ENCODE results near the gene MCL1.
"Not testable (repeated sequence)": the region's sequence is repeated elsewhere in the genome, so short reads cannot be mapped to it uniquely, and the experiment has no call there.

Gene MCL1

GRCh38 chr1:150604226-150604588 lies 24.8 kb upstream of the MCL1 start:
- Histone ChIP-seq H3K9me2 (replicated peaks; ENCODE audit: low read depth, low read length) (no peaks in the 10 kb centered on the region), H2AFZ (ENCODE audit: low read length) (no peak overlapping the region), H3K9me3 (ENCODE audit: insufficient read depth, low read depth, low read length) (no peaks in the 10 kb centered on the region), H3K4me1 (ENCODE audit: insufficient read depth, low read length, poor library complexity, severe bottlenecking) (no peaks in the 10 kb centered on the region), H3K79me2 (ENCODE audit: insufficient read depth, low read length) (no peaks in the 10 kb centered on the region), H3K36me3 (ENCODE audit: insufficient read depth, low read length) (no peaks in the 10 kb centered on the region), H3K4me3 (ENCODE audit: low read length, poor library complexity, severe bottlenecking) (no peak overlapping the region), H3K27me3 (ENCODE audit: insufficient read depth, low read length, poor library complexity, severe bottlenecking) (no peaks in the 10 kb centered on the region), H3F3A (ENCODE audit: low read depth) (no peaks in the 10 kb centered on the region), H4K20me1 (ENCODE audit: insufficient read depth, low read length, poor library complexity, severe bottlenecking) (no peaks in the 10 kb centered on the region), H3K9ac (ENCODE audit: low read depth, low read length, poor library complexity, severe bottlenecking) (no peak overlapping the region), H3K4me2 (ENCODE audit: low read depth, low read length, poor library complexity, severe bottlenecking) (no peak overlapping the region)
- TF ChIP-seq EZH2phosphoT487 (IDR thresholded peaks at IDR 0.05; ENCODE audit: borderline replicate concordance) (no peak), CTCF (conservative IDR thresholded peaks at IDR 0.05; ENCODE audit: low read length) (no peak)

DNA sequence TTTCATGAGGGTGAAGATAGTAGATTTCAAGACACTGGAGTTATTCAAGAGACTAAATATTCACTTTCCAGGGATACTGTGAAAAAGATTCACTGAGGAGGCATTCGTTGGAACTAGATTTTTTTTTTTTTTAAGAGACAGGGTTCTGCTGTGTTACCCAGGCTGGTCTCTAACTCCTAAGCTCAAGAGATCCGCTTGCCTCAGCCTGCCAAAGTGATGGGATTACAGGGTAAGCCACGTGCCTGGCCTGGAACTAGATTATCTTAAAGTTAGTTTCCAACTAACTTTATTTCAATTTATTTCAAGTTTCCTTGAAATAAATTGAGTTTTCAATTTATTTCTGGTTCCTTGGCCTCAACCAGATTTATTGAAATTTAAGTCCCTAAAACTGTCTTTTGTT lies 24.3 kb upstream of the MCL1 start:
- Histone ChIP-seq H3K36me3 (ENCODE audit: insufficient read depth, low read length) (no peaks in the 10 kb centered on the region), H2AFZ (ENCODE audit: low read length) (no peak overlapping the region), H3K9me2 (replicated peaks; ENCODE audit: low read depth, low read length) (no peaks in the 10 kb centered on the region), H3K79me2 (ENCODE audit: insufficient read depth, low read length) (no peaks in the 10 kb centered on the region), H3K4me1 (ENCODE audit: insufficient read depth, low read length, poor library complexity, severe bottlenecking) (no peaks in the 10 kb centered on the region), H3K4me2 (ENCODE audit: low read depth, low read length, poor library complexity, severe bottlenecking) (no peak overlapping the region), H3K9ac (ENCODE audit: low read depth, low read length, poor library complexity, severe bottlenecking) (no peak overlapping the region), H4K20me1 (ENCODE audit: insufficient read depth, low read length, poor library complexity, severe bottlenecking) (no peaks in the 10 kb centered on the region), H3F3A (ENCODE audit: low read depth) (no peaks in the 10 kb centered on the region), H3K4me3 (ENCODE audit: low read length, poor library complexity, severe bottlenecking) (no peak overlapping the region), H3K27me3 (ENCODE audit: insufficient read depth, low read length, poor library complexity, severe bottlenecking) (no peaks in the 10 kb centered on the region), H3K9me3 (ENCODE audit: insufficient read depth, low read depth, low read length) (no peaks in the 10 kb centered on the region)
- TF ChIP-seq CTCF (conservative IDR thresholded peaks at IDR 0.05; ENCODE audit: low read length) (no peak), EZH2phosphoT487 (IDR thresholded peaks at IDR 0.05; ENCODE audit: borderline replicate concordance) (no peak)

DNA sequence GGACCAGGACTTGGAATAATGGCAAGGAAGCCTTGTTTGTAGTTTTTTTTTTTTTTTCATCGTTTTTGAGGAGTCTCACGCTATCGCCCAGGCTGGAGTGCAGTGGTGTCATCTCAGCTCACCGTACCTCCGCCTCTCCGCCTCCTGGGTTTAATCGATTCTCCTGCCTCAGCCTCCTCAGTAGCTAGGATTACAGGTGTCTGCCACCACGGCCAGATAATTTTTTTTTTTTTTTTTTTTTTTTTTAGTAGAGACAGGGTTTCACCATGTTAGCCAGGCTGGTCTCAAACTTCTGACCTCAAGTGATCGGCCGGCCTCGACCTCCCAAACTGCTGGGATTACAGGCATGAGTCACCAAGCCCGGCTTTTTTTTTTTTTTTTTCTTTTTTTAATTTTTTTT lies 23.0 kb upstream of the MCL1 start:
- H3F3A ChIP-seq (ENCODE audit: low read depth); H3K9me2 ChIP-seq (replicated peaks; ENCODE audit: low read depth, low read length); H3K27me3 ChIP-seq (ENCODE audit: insufficient read depth, low read length, poor library complexity, severe bottlenecking); H3K4me2 ChIP-seq (ENCODE audit: low read depth, low read length, poor library complexity, severe bottlenecking); H3K9ac ChIP-seq (ENCODE audit: low read depth, low read length, poor library complexity, severe bottlenecking); H3K79me2 ChIP-seq (ENCODE audit: insufficient read depth, low read length); H3K36me3 ChIP-seq (ENCODE audit: insufficient read depth, low read length); H3K4me1 ChIP-seq (ENCODE audit: insufficient read depth, low read length, poor library complexity, severe bottlenecking); H3K9me3 ChIP-seq (ENCODE audit: insufficient read depth, low read depth, low read length); H2AFZ ChIP-seq (ENCODE audit: low read length); H3K4me3 ChIP-seq (ENCODE audit: low read length, poor library complexity, severe bottlenecking); H4K20me1 ChIP-seq (ENCODE audit: insufficient read depth, low read length, poor library complexity, severe bottlenecking): not testable (repeated sequence)

GRCh38 chr1:150601540-150601939 lies 22.1 kb upstream of the MCL1 start:
- Histone ChIP-seq H4K20me1 (ENCODE audit: insufficient read depth, low read length, poor library complexity, severe bottlenecking) (no peaks in the 10 kb centered on the region), H3K4me2 (ENCODE audit: low read depth, low read length, poor library complexity, severe bottlenecking) (no peak overlapping the region), H3K79me2 (ENCODE audit: insufficient read depth, low read length) (no peaks in the 10 kb centered on the region), H3K4me1 (ENCODE audit: insufficient read depth, low read length, poor library complexity, severe bottlenecking) (no peaks in the 10 kb centered on the region), H2AFZ (ENCODE audit: low read length) (no peak overlapping the region), H3F3A (ENCODE audit: low read depth) (no peaks in the 10 kb centered on the region), H3K4me3 (ENCODE audit: low read length, poor library complexity, severe bottlenecking) (no peak overlapping the region), H3K36me3 (ENCODE audit: insufficient read depth, low read length) (no peaks in the 10 kb centered on the region), H3K27me3 (ENCODE audit: insufficient read depth, low read length, poor library complexity, severe bottlenecking) (no peaks in the 10 kb centered on the region), H3K9ac (ENCODE audit: low read depth, low read length, poor library complexity, severe bottlenecking) (no peak overlapping the region), H3K9me3 (ENCODE audit: insufficient read depth, low read depth, low read length) (no peaks in the 10 kb centered on the region), H3K9me2 (replicated peaks; ENCODE audit: low read depth, low read length) (no peaks in the 10 kb centered on the region)
- TF ChIP-seq EZH2phosphoT487 (IDR thresholded peaks at IDR 0.05; ENCODE audit: borderline replicate concordance) (no peak), CTCF (conservative IDR thresholded peaks at IDR 0.05; ENCODE audit: low read length) (no peak)

DNA sequence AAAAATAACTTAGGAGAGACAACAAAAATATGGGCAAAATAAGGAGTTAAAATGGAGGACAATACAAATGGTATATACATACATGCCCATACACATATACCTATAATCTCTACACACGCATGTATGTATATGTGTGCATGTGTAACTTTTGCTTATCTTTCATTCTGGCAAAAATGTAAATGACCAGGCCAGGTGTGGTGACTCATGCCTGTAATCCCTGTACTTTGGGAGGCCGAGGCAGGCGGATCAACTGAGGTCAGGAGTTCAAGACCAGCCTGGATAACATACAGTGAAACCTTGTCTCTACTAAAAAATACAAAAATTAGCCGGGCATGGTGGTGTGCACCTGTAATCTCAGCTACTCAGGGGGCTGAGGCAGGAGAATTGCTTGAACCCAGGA lies 18.9 kb upstream of the MCL1 start:
- H3F3A ChIP-seq (ENCODE audit: low read depth); H2AFZ ChIP-seq (ENCODE audit: low read length); H3K27me3 ChIP-seq (ENCODE audit: insufficient read depth, low read length, poor library complexity, severe bottlenecking); H4K20me1 ChIP-seq (ENCODE audit: insufficient read depth, low read length, poor library complexity, severe bottlenecking); H3K4me2 ChIP-seq (ENCODE audit: low read depth, low read length, poor library complexity, severe bottlenecking); H3K4me3 ChIP-seq (ENCODE audit: low read length, poor library complexity, severe bottlenecking); H3K79me2 ChIP-seq (ENCODE audit: insufficient read depth, low read length); H3K36me3 ChIP-seq (ENCODE audit: insufficient read depth, low read length); H3K4me1 ChIP-seq (ENCODE audit: insufficient read depth, low read length, poor library complexity, severe bottlenecking); H3K9me2 ChIP-seq (replicated peaks; ENCODE audit: low read depth, low read length); H3K9ac ChIP-seq (ENCODE audit: low read depth, low read length, poor library complexity, severe bottlenecking); H3K9me3 ChIP-seq (ENCODE audit: insufficient read depth, low read depth, low read length): not testable (repeated sequence)
